NCI-H1694 treated with DMSO at 0.1 percent for 48 hours (cell line): ENCODE results near the gene UBR7.
"Not testable (repeated sequence)": the region's sequence is repeated elsewhere in the genome, so short reads cannot be mapped to it uniquely, and the experiment has no call there.

Experiments used
- DNase-seq: peaks from one replicate; lab custom pipeline; 2025; lab: John Stamatoyannopoulos, UW

The UBR7 gene

DNA sequence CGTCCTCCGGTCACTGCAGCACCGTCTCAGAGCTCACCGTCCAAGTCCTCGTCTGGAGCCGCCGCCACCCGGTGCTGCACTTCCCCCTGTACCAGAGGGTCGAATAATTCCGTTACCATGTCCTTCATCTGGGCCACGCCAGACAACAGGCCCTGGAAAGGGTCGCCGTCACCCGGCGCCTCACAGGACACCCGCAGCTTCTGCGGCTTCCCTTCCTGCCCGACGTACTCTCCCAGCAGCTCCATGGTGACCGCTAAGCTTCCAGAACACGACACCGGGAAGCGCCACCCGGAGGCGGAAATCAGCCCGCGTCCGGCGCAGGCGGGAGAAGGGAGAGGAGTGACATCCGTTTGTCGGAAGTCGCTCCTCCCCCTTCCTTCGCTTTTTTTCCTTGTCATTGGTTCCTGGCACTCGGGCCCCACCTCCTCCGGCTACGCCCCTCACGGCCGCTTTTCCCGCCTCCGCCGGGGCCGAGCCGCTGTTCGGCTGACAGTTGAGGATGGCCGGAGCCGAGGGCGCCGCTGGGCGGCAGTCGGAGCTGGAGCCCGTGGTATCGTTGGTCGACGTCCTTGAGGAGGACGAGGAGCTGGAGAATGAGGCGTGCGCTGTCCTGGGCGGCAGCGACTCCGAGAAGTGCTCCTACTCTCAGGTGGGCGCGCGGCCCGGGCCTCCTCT lies at the start of gene UBR7, which contains the start of gene GON7:
UBR7 (plus strand) TSS at position 464 of the 675 bp plus-strand sequence; CDS start at position 500, 36 bp downstream.
GON7 (minus strand) TSS at position 273 of the 675 bp plus-strand sequence; CDS start at position 245, 28 bp downstream.
- peak; percentile 99 for DNase-seq

DNA sequence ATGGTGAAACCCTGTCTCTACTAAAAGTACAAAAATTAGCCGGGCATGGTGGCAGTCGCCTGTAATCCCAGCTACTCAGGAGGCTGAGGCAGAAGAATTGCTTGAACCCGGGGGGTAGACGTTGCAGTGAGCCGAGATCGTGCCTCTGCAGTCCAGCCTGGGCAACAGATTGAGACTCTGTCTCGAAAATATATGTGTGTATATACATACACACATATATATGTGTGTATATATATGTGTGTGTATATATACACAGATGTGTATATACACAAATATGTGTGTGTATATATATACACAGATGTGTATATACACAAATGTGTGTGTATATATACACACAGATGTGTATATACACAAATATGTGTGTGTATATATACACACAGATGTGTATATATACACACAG lies 48.7 kb upstream of the UBR7 start:
- DNase-seq: not testable (repeated sequence)

- DNase-seq: not testable (repeated sequence)
Observed at GRCh38 chr14:93159625-93160352, 47.3 kb upstream of the UBR7 start.

DNA sequence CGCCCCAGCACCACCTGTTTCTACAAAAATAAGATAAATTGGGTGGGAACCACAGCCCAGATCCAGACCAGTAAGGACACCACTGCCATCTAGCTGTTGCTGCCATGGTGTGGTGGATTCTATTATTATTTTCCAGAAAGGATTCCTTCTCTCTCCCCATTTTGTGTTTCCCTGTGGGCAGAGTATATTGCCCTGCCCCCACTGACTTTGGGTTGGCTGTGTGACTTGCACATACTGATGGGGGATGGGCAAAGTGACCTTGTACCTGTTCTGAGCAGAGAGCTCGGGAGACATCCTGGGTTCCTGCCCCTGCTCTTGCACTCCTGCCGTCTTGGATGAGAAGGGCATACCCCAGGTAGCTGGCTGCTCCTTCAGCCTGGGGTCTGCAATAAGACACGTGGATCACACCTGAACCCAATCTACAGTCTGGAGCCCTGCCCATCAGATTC lies 46.7 kb upstream of the UBR7 start:
- peak; percentile 57 for DNase-seq

DNA sequence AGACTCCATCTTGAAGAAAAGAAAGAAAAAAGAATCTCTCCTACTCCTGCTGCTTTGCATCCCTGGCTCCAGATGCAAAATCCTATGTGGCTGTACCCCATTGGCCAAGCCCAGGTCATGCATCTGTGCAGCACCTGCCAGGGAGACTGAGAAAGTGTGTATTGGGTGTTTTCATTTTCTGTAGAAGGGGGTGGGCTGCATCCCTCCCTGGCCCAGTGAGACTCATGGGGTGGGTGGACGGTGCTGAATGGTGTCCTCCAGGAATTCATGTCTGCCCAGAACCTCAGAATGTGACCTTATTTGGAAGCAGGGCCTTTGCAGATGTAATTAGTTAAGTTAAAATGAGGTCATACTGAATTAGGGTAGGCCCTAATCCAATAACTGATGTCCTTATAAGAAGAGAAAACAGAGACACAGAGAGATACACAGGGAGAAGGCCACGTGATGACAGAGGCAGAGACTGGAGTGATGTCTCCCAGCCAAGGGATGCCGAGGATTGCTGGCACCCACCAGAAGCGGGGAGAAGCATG lies 45.6 kb upstream of the UBR7 start:
- DNase-seq: no peak

DNA sequence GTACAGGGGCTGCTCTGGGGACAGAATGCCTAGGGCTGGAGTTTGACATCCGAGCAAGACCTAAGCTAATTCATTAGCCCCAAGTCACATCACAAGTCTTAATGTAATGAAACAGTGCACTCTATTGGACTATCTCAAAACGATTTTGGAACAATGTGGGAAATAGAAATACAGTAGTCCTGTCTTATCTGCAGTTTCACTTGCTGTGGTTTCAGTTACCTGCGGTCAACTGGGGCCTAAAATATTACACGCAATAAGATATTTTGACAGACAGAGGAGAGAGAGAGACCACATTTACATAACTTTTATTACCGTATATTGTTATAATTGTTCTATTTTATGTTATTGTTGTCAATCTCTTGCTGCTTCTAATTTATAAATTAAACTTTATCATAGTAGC lies 43.5 kb upstream of the UBR7 start:
- DNase-seq: peak; percentile 6

DNA sequence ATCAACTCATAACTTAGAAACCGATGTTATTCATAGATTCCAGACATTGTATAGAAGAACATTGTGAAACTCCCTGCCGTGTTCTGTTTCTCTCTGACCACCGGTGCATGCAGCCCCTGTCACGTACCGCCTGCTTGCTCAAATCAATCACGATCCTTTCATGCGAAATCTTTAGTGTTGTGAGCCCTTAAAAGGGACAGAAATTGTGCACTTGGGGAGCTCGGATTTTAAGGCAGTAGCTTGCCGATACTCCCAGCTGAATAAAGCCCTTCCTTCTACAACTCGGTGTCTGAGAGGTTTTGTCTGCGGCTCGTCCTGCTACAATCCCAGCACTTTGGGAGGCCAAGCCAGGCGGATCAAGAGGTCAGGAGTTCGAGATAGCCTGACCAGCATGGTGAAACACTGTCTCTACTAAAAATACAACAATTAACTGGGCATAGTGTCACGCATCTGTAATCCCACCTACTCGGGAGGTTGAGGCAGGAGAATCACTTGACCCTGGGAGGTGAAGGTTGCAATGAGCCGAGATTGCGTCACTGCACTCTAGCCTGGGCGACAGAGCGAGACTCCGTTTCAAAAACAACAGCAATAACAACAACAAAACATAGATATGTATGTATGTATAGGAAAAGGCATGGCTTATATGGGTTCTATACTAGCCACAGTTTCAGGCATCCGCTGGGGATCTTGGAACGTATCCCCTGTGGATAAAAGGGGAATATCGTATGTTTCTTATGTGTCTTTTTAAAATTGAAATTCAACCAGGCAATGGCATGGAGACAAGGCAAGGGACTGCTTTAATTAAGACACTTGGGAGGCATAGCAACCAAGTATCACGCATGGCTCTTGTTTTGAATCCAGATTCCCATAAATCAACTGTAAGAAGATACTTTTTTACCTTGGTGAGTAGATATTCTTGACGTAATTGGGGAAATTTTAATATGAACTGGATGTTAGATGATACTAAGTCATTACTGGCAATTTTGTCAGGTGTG lies 41.5 kb upstream of the UBR7 start:
- not testable (repeated sequence) for DNase-seq

GRCh38 chr14:93168610-93169009 lies 38.4 kb upstream of the UBR7 start:
- not testable (repeated sequence) for DNase-seq

DNA sequence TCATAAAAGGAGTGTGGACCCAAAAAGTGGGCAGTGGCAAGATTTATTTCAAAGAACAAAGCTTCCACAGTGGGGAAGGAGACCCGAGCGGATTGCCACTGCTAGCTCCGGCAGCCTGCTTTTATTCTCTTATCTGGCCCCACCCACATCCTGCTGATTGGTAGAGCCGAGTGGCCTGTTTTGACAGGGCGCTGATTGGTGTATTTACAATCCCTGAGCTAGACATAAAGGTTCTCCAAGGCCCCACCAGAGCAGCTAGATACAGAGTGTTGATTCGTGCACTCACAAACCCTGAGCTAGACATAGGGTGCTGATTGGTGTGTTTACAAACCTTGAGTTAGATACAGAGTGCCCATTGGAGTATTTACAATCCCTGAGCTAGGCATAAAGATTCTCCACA lies 37.4 kb upstream of the UBR7 start:
- DNase-seq: not testable (repeated sequence)

DNA sequence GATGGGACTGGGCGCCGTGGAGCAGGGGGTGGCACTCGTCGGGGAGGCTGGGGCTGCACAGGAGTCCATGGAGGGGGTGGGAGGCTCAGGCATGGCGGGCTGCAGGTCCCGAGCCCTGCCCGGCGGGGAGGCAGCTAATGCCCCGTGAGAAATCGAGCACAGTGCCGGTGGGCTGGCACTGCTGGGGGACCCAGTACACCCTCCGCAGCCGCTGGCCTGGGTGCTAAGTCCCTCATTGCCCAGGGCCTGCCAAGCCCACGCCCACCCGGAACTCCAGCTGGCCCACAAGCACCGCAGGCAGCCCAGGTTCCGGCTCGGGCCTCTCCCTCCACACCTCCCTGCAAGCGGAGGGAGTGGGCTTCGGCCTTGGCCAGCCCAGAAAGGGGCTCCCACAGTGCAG lies 36.9 kb upstream of the UBR7 start:
- not testable (repeated sequence) for DNase-seq

DNA sequence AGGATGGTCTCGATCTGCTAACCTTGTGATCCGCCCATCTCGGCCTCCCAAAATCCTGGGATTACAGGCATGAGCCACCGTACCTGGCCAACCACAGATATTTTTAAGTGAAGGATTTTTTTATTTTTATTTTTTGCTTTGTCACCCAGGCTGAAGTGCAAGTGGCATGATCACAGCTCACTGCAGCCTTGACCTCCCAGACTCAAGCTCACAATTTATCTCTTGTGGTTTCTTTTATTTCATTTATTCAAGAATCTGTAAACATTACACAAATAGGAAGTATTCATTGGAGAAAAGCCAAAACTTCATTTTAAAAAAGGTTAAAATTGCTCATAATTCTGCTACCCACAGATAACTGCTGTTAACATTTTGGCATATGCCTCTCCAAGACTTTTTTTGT lies 35.7 kb upstream of the UBR7 start:
- DNase-seq: no peak

DNA sequence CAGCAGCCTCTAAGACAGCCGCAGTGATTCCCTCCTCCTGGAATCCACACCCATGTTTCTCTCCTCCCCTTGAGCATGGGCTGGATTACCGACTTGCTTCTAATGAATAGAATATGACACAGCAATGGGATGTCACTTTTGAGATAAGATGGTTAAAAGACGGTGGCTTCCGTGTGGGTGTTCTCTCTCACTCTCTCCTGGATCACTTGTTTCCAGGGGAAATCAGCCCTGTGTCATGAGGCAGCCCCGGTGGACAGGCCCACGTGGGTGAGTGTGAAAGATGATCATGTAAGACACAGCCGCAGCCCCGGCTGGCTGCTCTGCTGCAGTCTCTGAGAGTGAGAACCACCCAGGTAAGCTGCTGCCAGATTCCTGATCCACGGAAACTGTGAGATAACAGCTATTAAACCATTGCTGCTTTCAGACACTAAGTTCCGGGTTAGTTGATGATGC lies 33.1 kb upstream of the UBR7 start:
- DNase-seq: no peak

GRCh38 chr14:93174731-93175130 lies 32.3 kb upstream of the UBR7 start:
- not testable (repeated sequence) for DNase-seq

- DNase-seq: no peak
Observed at GRCh38 chr14:93175492-93175891, 31.6 kb upstream of the UBR7 start.

- no peak for DNase-seq
Observed at GRCh38 chr14:93183596-93184317, 23.3 kb upstream of the UBR7 start.

GRCh38 chr14:93184391-93185348 lies 22.4 kb upstream of the UBR7 start, which contains the start of the genes LYSET and MOAP1:
LYSET (plus strand) TSS chr14:93185317; CDS start chr14:93185406, 89 bp downstream.
MOAP1 (minus strand) TSS chr14:93184897; CDS start chr14:93184242, 655 bp downstream.
- peak; percentile 79 for DNase-seq

DNA sequence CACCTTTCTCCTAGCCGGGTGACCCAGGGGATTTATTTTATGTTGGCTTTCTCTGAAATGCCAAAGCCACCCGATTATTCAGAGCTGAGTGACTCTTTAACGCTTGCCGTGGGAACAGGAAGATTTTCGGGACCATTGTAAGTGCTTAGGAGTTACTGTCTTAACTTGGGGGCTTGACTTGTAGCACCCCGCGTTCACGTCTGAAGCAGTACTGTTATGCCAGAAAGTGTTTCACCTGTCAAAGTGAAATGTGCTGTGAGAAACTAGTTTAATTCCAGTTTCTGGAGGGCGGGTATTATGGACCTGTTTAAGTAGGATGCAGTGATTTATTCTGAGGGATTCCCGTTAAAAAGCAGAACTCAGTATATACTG lies 21.7 kb upstream of the UBR7 start:
- DNase-seq: no peak

DNA sequence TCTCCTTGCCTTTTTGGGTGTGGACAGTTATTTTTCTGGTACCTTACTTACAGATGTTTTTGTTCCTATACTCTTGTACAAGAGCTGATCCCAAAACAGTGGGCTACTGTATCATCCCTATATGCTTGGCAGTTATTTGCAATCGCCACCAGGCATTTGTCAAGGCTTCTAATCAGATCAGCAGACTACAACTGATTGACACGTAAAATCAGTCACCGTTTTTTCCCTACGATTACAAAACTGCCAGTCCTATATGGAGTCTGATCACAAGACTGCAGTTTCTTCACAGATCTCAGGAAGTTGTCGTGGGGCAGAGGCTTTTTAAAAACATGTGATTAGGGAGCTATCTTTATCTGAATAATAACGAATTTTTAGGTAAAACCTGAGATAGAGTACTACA lies 20.6 kb upstream of the UBR7 start:
- no peak for DNase-seq

DNA sequence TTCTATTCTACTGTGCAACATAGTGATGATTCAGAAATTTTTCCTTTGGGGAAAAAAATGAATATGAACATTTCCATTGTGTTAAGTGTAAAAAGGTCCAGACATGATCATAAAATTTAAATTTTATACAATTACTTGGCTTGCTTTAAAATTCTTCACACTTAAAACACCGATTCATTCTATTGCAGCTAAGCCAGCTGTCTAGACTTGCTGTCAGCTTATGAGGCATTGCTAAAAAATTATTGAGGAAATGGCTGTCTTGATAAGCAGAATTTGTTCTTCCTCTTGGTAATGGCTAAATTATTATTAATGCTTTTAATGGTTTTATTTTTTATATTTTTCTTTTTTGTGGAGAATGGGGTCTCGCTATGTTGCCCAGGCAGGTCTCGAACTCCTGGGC lies 20.1 kb upstream of the UBR7 start:
- no peak for DNase-seq
